Measurements from ENCODE around the gene ADH1C.
"Not testable (repeated sequence)": the region's sequence is repeated elsewhere in the genome, so short reads cannot be mapped to it uniquely, and the experiment has no call there.

The ADH1C gene

DNA sequence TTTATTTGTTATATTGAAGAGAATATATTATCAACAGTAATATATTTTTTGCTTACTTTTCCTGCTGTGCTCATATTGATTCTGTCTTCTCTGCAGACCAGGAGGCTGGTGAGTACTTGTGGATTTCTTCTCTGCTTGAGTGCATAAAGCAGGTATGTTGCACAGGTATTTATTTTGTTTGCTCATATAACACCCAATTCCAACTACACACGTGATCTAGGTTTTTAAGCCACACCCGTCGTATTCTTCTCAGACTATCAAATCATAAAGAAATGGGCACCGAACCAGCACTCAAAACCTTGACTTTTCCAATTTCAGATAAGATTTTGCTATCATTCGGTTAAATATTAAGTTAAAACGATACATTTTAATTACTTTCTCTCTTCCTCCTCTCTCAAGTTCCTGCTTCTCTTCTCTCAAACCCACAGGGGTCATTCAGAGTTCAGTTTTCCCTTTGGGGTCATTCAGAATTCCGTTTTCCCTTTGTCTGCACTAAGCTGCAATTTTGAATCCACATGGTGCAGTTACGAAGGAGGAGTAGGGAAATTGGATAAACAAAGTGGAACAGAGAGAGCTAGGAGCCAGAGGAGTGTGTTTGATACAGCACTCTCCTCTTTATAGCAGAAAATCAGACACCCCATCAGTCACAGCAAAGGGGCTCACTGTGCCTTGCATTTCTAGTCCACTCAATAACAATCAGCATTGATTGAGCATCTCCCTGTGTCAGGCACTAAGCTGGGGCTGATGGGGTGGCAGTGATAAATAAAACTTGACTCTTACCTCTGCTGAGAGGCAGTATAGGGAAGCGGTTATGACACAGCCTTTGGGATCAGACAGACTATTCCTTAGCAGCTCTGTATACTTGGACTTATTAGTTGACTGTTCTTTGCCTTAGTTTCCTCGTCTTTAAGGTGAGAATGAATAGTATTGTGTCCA, at the start of gene ADH1C:
Gene ADH1C, minus strand, starts transcription at position 145 of the 936 bp plus-strand sequence. Its CDS starts 71 bp downstream, at position 74.
- no peak for DNase-seq

- DNase-seq: no peak
These were observed 48.3 kb upstream of the ADH1C start for GRCh38 chr4:99400831-99401230.

- DNase-seq: no peak
These were observed 46.5 kb upstream of the ADH1C start for GRCh38 chr4:99399017-99399416.

- no peak for DNase-seq
These were observed 43.2 kb upstream of the ADH1C start for GRCh38 chr4:99395595-99396364.

- no peak for DNase-seq
These were observed 42.4 kb upstream of the ADH1C start for GRCh38 chr4:99394896-99395295.

GRCh38 chr4:99390055-99390454, 37.5 kb upstream of the ADH1C start:
- no peak for DNase-seq

DNA sequence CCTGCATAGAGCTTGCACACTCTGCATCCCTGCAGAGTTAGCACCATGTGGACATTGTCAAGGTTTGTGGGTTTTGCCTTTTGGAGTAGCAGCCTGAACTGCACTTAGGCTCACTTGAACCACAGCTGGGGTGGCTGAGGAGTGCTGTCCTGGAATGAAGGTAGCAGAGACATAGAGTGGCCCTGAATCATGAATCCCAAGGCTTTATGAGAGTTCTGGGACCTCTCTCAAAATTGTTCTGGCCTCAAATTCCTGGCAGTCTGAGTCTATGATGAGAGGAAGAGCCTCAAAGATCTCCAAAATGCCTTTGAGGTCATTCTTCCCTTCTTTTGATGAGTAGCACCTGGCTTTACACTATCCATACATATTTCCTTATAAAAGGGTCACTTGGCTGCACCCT, 37.1 kb upstream of the ADH1C start:
- no peak for DNase-seq

DNA sequence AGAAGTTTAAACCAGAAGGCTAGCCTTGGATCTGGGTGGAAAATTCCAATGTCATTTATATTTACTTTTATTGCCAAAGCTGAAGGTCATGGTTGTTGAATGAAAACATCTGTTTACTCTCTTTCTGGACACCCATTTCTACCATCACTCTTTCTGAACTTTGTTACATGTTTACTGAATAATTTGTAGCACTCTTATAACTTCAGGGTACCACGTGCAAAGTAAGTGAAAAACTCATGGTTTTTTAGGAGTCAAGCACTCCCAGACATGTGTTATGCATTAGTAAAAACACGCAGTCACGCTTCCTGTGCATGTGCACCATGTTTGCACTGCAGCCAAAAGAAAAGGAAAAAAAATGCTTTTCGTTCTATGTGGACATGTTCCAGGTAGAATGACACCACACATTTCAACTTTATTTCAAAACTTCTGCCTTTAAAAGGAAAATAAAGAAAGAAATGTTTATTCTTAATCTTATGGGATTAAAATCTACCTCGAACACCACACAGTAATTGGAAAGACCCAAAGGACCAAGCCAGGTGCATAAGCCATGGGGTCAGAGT, 31.4 kb upstream of the ADH1C start:
- no peak for DNase-seq

GRCh38 chr4:99383399-99383798, 30.9 kb upstream of the ADH1C start:
- DNase-seq: no peak

DNA sequence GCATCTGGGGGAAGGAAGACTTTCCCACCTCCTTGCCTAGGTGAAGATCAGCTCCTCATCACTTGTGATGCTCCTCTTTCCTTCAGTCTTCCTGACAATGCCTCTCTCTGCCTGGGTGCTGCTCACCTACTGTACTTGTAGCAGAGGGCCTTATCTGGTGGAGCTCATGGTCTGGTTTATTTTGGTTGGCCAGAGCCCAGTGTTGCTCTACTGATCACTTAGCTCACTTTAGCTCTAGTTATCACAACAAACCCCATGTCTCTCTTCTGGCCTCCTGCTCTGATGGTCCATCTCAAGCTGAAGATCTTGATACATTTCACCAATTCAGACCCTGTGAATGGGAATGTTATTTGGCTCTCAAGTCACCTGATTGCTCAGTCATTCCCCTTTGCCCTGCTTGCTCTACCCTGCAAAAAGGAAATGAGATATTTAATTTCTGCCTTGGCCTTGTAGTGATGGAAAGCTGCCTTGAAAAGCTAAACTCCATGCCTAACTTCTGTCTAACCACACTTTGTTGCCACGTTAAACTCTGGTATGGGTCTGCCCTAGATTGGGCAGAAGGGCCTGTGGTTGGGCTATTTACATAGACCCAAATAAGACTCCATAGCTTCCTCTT, 30.3 kb upstream of the ADH1C start:
- no peak for DNase-seq

DNA sequence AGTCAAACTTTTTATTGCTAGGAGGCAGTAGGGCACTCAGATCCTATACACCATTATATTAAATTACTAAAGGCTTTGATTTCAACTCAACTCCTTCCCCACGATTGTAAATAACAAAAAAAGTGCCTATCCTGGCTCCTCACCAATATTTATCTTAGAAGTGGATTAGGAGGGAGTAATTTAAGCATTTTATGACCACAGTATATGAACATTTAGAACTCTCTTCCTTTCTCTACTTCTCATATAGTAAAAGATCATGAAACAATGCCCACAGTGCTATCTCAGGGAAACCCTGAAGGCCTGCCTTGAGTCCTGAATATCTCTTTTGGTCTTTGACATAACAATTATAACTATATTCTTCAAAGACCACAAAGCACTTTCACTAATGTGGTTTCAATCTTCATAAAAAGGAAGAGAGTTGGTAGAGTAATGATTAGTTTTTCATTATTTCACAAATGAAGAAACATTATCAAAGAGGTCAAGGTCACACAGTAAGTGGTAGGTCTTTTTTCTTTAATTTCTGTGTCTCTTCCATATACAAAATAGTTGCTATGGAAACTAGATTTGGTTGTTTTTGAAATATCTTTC, 29.1 kb upstream of the ADH1C start:
- DNase-seq: no peak

DNA sequence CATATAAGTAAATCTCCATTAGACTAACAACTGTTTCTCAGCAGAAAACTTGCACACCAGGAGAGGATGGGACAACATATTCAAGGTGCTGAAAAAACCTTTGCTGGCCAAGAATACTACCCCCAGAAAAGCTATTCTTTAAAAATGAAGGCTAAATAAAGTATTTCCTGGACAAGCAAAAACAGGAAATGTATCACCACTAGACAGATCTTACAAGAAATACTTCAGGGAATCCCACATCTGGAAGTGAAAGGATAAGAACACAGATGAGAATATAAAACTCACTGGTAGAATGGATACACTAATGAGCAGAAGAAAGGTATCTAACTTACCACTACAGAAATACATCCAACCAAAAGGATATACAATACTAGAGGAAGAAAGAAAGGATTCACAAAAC, 27.0 kb upstream of the ADH1C start:
- no peak for DNase-seq

GRCh38 chr4:99378876-99379275, 26.3 kb upstream of the ADH1C start:
- DNase-seq: no peak

DNA sequence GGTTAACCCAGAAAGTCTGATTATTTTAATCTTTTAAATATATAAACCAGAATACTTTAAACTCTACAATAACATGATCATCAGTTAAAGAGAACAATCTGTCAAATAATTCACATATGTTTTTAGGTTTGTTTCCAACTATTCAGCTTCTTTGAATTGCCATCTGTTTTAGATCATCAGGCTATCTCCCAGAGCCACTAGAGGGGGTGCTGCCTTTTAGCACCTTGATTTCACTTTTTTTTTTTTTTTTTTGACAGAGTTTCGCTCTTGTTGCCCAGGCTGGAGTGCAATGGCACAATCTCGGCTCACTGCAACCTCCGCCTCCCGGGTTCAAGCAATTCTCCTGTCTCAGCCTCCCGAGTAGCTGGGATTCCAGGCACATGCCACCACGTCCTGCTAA, 24.8 kb upstream of the ADH1C start:
- not testable (repeated sequence) for DNase-seq

DNA sequence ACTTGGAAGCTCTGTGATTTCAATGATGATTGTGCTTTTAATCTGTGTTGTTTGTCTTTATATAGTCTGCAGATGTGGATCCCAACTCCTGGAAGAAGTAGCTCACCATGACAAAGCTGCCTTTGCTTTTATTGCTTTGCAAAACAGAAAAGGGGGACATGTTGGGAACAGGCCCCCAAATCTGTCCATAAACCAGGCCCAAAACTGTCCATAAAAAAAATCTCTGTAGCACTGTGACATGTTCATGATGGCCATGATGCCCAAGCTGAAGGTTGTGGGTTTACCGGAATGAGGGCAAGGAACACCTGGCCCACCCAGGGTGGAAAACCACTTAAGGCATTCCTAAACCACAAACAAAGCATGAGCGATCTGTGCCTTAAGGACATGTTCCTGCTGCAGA, 19.9 kb upstream of the ADH1C start:
- DNase-seq: not testable (repeated sequence)

- DNase-seq: not testable (repeated sequence)
These were observed 15.3 kb upstream of the ADH1C start for GRCh38 chr4:99367817-99368216.

DNA sequence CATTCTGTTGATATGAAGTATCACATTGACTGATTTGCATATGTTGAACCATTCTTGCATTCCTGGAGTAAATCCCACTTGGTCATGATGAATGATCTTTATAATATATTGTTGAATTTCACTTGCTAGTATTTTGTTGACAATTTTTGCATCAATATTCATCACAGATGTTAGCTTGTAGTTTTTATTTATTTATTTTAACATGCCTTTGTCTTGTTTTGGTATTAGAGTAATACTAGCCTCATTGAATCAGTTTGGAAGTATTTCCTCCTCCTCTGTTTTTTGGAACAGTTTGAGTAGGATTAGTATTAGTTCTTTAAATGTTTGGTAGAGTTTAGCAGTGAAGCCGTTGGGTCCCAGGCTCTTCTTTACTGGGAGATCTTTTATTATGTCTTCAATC, 13.9 kb upstream of the ADH1C start:
- DNase-seq: no peak

- DNase-seq: no peak
These were observed 10.2 kb upstream of the ADH1C start for GRCh38 chr4:99362768-99363167.

GRCh38 chr4:99361899-99362275, 9.3 kb upstream of the ADH1C start:
- no peak for DNase-seq

GRCh38 chr4:99361268-99361898, 8.8 kb upstream of the ADH1C start:
- no peak for DNase-seq

DNA sequence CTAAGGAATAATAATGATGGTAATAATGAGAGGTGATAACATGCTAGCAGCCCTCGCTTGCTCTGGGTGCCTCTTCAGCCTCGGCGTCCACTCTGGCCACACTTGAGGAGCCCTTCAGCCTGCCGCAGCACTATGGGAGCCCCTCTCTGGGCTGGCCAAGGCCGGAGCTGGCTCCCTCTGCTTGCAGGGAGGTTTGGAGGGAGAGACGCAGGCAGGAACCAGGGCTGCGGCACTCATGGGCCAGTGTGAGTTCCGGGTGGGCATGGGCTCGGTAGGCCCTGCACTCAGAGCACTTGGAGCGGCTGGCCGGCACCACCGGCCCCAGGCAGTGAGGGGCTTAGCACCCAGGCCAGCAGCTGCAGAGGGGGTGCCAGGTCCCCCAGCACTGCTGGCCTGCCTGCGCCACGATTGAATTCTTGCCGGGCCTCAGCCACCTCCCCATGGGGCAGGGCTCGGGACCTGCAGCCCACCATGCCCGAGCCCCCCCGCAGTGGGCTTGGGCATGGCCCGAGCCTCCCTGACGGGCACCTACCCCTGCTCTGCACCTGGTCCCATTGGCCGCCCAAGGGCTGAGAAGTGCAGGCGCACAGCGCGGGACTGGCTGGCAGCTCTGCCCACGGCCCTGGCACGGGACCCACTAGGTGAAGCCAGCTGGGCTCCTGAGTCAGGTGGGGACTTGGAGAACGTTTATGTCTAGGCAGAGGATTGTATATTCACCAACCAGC, 7.1 kb upstream of the ADH1C start:
- no peak for DNase-seq

GRCh38 chr4:99357948-99358347, 5.4 kb upstream of the ADH1C start:
- no peak for DNase-seq

Measured in NCI-H2029 treated with DMSO at 0.1 percent for 48 hours (cell line).